ENCODE measurements around the gene ITGA11. TPM values are rescaled to one million over a fixed set of nuclear protein-coding genes. Genes with fewer than 3 reads are reported as not detected.

ITGA11 gene
- total RNA-seq, 1 experiment from 2014 or later: not detected

- Histone ChIP-seq H3K79me2 (ENCODE audit: low read length) (no peaks in the 10 kb centered on the region), H3K4me2 (ENCODE audit: low read length) (no peak overlapping the region), H3K9me3 (ENCODE audit: low read length) (no peaks in the 10 kb centered on the region), H4K20me1 (ENCODE audit: low read length) (no peaks in the 10 kb centered on the region), H3K9ac (ENCODE audit: low read length) (no peak overlapping the region), H2AFZ (ENCODE audit: low read length) (no peak overlapping the region), H3K27me3 (ENCODE audit: low read length) (no peaks in the 10 kb centered on the region), H3K4me1 (ENCODE audit: insufficient read depth, low read length) (peaks cover 17% of the 10 kb centered on the region), H3K27ac (ENCODE audit: low read length) (no peak overlapping the region), H3F3A (ENCODE audit: low read length, unreplicated experiment) (peaks cover 8% of the 10 kb centered on the region), H3K4me3 (ENCODE audit: low read length) (no peak overlapping the region), H3K36me3 (ENCODE audit: low read depth, low read length) (no peaks in the 10 kb centered on the region), H3K9me2 (replicated peaks; ENCODE audit: low read length) (no peaks in the 10 kb centered on the region)
- intact Hi-C loops (cut with micrococcal nuclease): no loop called here
- TF ChIP-seq CTCF (conservative IDR thresholded peaks at IDR 0.05; ENCODE audit: low read depth, low read length): no peak
- no peak for TF ChIP-seq EZH2phosphoT487 (IDR thresholded peaks at IDR 0.05; ENCODE audit: borderline replicate concordance, low read length)
- CTCF ChIA-PET: no interaction called here
- DNase-seq (no peak), ATAC-seq (no peak)
- no TSS peak for BruUV-seq (replicated peaks)
- POLR2A ChIA-PET (ENCODE audit: unreplicated experiment): no interaction called here
These were observed 82.8 kb downstream of the ITGA11 start for GRCh38 chr15:68349151-68349550.

- H3F3A ChIP-seq (ENCODE audit: low read length, unreplicated experiment): peaks cover 8% of the 10 kb centered on the region
- H2AFZ ChIP-seq (ENCODE audit: low read length): no peak overlapping the region
- H3K36me3 ChIP-seq (ENCODE audit: low read depth, low read length): no peaks in the 10 kb centered on the region
- peaks cover 11% of the 10 kb centered on the region for H3K4me1 ChIP-seq (ENCODE audit: insufficient read depth, low read length)
- no peak for TF ChIP-seq EZH2 (IDR thresholded peaks at IDR 0.05; ENCODE audit: low read length, unreplicated experiment)
- no peak for TF ChIP-seq EZH2phosphoT487 (IDR thresholded peaks at IDR 0.05; ENCODE audit: borderline replicate concordance, low read length)
- TF ChIP-seq CTCF (conservative IDR thresholded peaks at IDR 0.05; ENCODE audit: low read depth, low read length): no peak
- no peak overlapping the region for H3K27ac ChIP-seq (ENCODE audit: low read length)
- intact Hi-C loops (cut with micrococcal nuclease): no loop called here
- ChIA-PET POLR2A (ENCODE audit: unreplicated experiment) (no interaction called here), CTCF (no interaction called here)
- H3K9me3 ChIP-seq (ENCODE audit: low read length): no peaks in the 10 kb centered on the region
- no peak overlapping the region for H3K4me2 ChIP-seq (ENCODE audit: low read length)
- no peak overlapping the region for H3K9ac ChIP-seq (ENCODE audit: low read length)
- ATAC-seq (no peak), DNase-seq (no peak)
- H3K4me3 ChIP-seq (ENCODE audit: low read length): no peak overlapping the region
- H3K9me2 ChIP-seq (replicated peaks; ENCODE audit: low read length): no peaks in the 10 kb centered on the region
- H3K27me3 ChIP-seq (ENCODE audit: low read length): no peaks in the 10 kb centered on the region
- BruUV-seq (replicated peaks): no TSS peak
- H4K20me1 ChIP-seq (ENCODE audit: low read length): no peaks in the 10 kb centered on the region
- no peaks in the 10 kb centered on the region for H3K79me2 ChIP-seq (ENCODE audit: low read length)
These were observed 83.4 kb downstream of the ITGA11 start for GRCh38 chr15:68348606-68349005.

GRCh38 chr15:68348081-68348480 is 83.9 kb downstream of the ITGA11 start:
- no peak overlapping the region for H3K4me2 ChIP-seq (ENCODE audit: low read length)
- no peaks in the 10 kb centered on the region for H3K36me3 ChIP-seq (ENCODE audit: low read depth, low read length)
- no peaks in the 10 kb centered on the region for H3K27me3 ChIP-seq (ENCODE audit: low read length)
- H3K79me2 ChIP-seq (ENCODE audit: low read length): no peaks in the 10 kb centered on the region
- TF ChIP-seq EZH2phosphoT487 (IDR thresholded peaks at IDR 0.05; ENCODE audit: borderline replicate concordance, low read length) (no peak), EZH2 (IDR thresholded peaks at IDR 0.05; ENCODE audit: low read length, unreplicated experiment) (no peak), CTCF (conservative IDR thresholded peaks at IDR 0.05; ENCODE audit: low read depth, low read length) (no peak)
- peaks cover 6% of the 10 kb centered on the region for H3K4me1 ChIP-seq (ENCODE audit: insufficient read depth, low read length)
- POLR2A ChIA-PET (ENCODE audit: unreplicated experiment): no interaction called here
- H3F3A ChIP-seq (ENCODE audit: low read length, unreplicated experiment): peaks cover 6% of the 10 kb centered on the region
- intact Hi-C loops (cut with micrococcal nuclease): no loop called here
- H3K27ac ChIP-seq (ENCODE audit: low read length): no peak overlapping the region
- DNase-seq (no peak), ATAC-seq (no peak)
- no peaks in the 10 kb centered on the region for H3K9me2 ChIP-seq (replicated peaks; ENCODE audit: low read length)
- BruUV-seq (replicated peaks): no TSS peak
- no peaks in the 10 kb centered on the region for H3K9me3 ChIP-seq (ENCODE audit: low read length)
- H3K9ac ChIP-seq (ENCODE audit: low read length): no peak overlapping the region
- H4K20me1 ChIP-seq (ENCODE audit: low read length): no peaks in the 10 kb centered on the region
- CTCF ChIA-PET: no interaction called here
- H3K4me3 ChIP-seq (ENCODE audit: low read length): no peak overlapping the region
- no peak overlapping the region for H2AFZ ChIP-seq (ENCODE audit: low read length)

Data from PC-3 (cell line).